MM.1S (cell line): ENCODE results near the gene RAB6D.

Experiments used
- DNase-seq: peaks from one replicate; pipeline ENCODE4 v3.0.0-alpha.2; 2015
- H2AFZ ChIP-seq: fragments of 300-600 bp; sonication (generic); 2 replicates; pipeline ENCODE4 v1.6.0; 2016; ENCODE audit warnings: antibody characterized with exemption, low read length
- H3F3A ChIP-seq: fragments of 300-600 bp; sonication (generic); 2 replicates; pipeline ENCODE4 v1.6.1; 2016; ENCODE audit warnings: mild to moderate bottlenecking, antibody characterized with exemption, low read length, moderate library complexity, mixed read lengths; ENCODE audit not compliant: insufficient read depth
- H3K27ac ChIP-seq: fragments of 300-600 bp; sonication (generic); 2 replicates; pipeline ENCODE4 v1.5.1; 2016; ENCODE audit warnings: mild to moderate bottlenecking, low read length
- H3K27me3 ChIP-seq: fragments of 300-600 bp; sonication (generic); replicated peaks from 2 replicates; pipeline ENCODE4 v1.6.0; 2016; ENCODE audit warnings: low read length; ENCODE audit not compliant: insufficient read depth
- H3K36me3 ChIP-seq: fragments of 300-600 bp; sonication (generic); replicated peaks from 2 replicates; pipeline ENCODE4 v1.6.1; 2016; ENCODE audit warnings: mild to moderate bottlenecking, low read length, mixed read lengths; ENCODE audit not compliant: insufficient read depth
- H3K4me1 ChIP-seq: fragments of 300-600 bp; sonication (generic); 2 replicates; pipeline ENCODE4 v1.6.1; 2016; ENCODE audit warnings: low read length, mixed read lengths
- H3K4me2 ChIP-seq: fragments of 300-600 bp; sonication (generic); 2 replicates; pipeline ENCODE4 v1.6.0; 2016; ENCODE audit warnings: low read depth, low read length
- H3K4me3 ChIP-seq: fragments of 300-600 bp; sonication (generic); 2 replicates; pipeline ENCODE4 v1.5.1; 2016; ENCODE audit warnings: low read length, mixed read lengths
- H3K79me2 ChIP-seq: fragments of 300-600 bp; sonication (generic); 2 replicates; pipeline ENCODE4 v1.6.1; 2016; ENCODE audit warnings: mixed run types, low read length, mixed read lengths
- H3K9ac ChIP-seq: fragments of 300-600 bp; sonication (generic); 2 replicates; pipeline ENCODE4 v1.6.1; 2016; ENCODE audit warnings: low read length, mixed read lengths
- H3K9me2 ChIP-seq: fragments of 300-600 bp; sonication (generic); replicated peaks from 2 replicates; pipeline ENCODE4 v1.6.1; 2016; ENCODE audit warnings: mild to moderate bottlenecking, low read length, mixed read lengths; ENCODE audit not compliant: insufficient read depth
- H3K9me3 ChIP-seq: fragments of 300-600 bp; sonication (generic); replicated peaks from 2 replicates; pipeline ENCODE4 v1.6.1; 2016; ENCODE audit warnings: mild to moderate bottlenecking, low read length, mixed read lengths; ENCODE audit not compliant: insufficient read depth
- H4K20me1 ChIP-seq: fragments of 300-600 bp; sonication (generic); 2 replicates; pipeline ENCODE4 v1.6.1; 2016; ENCODE audit warnings: mild to moderate bottlenecking, low read length, moderate library complexity, mixed read lengths; ENCODE audit not compliant: insufficient read depth
- EZH2 ChIP-seq: fragments of 300-600 bp; sonication (generic); optimal IDR thresholded peaks from 2 replicates; pipeline ENCODE3; 2017; ENCODE audit warnings: low read depth, mild to moderate bottlenecking, antibody characterized with exemption, low read length, mixed read lengths
- EZH2phosphoT487 ChIP-seq: fragments of 300-600 bp; sonication (generic); IDR thresholded peaks from 2 replicates; pipeline ENCODE4 v1.6.1; 2018; ENCODE audit warnings: antibody characterized with exemption, low read length
- TF ChIP-seq, protein P1 (sequence below): fragments of 300-600 bp; sonication (generic); IDR thresholded peaks from 2 replicates; pipeline ENCODE4 v1.5.1; 2016; ENCODE audit warnings: antibody characterized with exemption, low read length, mixed read lengths

The RAB6D gene

DNA sequence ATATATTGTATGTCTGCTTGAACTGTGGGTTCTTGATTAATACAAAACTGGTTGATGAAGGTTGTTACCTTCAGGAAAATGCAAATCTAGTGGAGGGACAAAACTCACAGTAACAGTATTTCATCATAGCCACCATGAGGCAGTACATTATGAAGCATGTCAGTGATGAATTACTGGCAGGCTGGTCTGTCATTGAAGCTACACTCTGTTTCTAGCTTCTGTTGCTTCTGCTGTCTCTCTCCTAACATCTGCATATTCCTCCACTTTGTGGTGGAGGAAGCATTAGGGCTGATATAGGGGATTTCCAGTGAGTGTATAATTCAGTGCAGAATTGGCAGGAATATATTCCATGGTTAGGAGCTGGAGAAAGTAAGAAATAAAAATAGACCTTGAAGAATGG is 44.2 kb upstream of the RAB6D start:
- H4K20me1 ChIP-seq: no peaks in the 10 kb centered on the region
- H3K9ac ChIP-seq: no peak overlapping the region
- no peak for DNase-seq
- no peaks in the 10 kb centered on the region for H3F3A ChIP-seq
- no peak overlapping the region for H3K27ac ChIP-seq
- H3K27me3 ChIP-seq: no peaks in the 10 kb centered on the region
- H3K9me2 ChIP-seq: no peaks in the 10 kb centered on the region
- no peaks in the 10 kb centered on the region for H3K36me3 ChIP-seq
- H2AFZ ChIP-seq: no peak overlapping the region
- H3K4me3 ChIP-seq: no peak overlapping the region
- H3K79me2 ChIP-seq: no peaks in the 10 kb centered on the region
- H3K9me3 ChIP-seq: no peaks in the 10 kb centered on the region
- no peaks in the 10 kb centered on the region for H3K4me1 ChIP-seq
- no peak for TF ChIP-seq EZH2
- TF ChIP-seq EZH2phosphoT487: no peak
- TF ChIP-seq, protein P1, sequence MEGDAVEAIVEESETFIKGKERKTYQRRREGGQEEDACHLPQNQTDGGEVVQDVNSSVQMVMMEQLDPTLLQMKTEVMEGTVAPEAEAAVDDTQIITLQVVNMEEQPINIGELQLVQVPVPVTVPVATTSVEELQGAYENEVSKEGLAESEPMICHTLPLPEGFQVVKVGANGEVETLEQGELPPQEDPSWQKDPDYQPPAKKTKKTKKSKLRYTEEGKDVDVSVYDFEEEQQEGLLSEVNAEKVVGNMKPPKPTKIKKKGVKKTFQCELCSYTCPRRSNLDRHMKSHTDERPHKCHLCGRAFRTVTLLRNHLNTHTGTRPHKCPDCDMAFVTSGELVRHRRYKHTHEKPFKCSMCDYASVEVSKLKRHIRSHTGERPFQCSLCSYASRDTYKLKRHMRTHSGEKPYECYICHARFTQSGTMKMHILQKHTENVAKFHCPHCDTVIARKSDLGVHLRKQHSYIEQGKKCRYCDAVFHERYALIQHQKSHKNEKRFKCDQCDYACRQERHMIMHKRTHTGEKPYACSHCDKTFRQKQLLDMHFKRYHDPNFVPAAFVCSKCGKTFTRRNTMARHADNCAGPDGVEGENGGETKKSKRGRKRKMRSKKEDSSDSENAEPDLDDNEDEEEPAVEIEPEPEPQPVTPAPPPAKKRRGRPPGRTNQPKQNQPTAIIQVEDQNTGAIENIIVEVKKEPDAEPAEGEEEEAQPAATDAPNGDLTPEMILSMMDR: no peak
- no peak overlapping the region for H3K4me2 ChIP-seq

DNA sequence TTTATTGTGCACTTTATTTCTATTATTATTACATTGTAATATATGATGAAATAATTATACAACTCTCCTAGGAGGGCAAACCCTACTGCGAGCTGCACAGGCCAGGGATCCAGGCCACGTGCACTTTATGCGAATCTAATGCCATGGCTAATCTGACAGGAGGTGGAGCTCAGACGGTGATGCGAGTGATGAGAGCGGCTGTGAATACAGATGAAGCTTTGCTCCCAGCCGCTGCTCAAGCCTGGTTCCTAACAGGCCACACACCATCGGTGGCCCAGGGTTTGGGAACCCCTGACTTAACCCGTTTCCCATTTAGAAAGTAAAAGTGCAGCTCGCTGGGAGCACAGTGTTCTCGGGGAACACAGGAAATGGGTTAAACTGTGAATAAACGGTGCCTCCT is 40.8 kb upstream of the RAB6D start:
- Histone ChIP-seq H3F3A (no peaks in the 10 kb centered on the region), H3K27ac (no peak overlapping the region), H3K4me3 (no peak overlapping the region), H3K79me2 (no peaks in the 10 kb centered on the region), H3K36me3 (no peaks in the 10 kb centered on the region), H3K4me1 (no peaks in the 10 kb centered on the region), H3K9me2 (no peaks in the 10 kb centered on the region), H3K4me2 (no peak overlapping the region), H4K20me1 (no peaks in the 10 kb centered on the region), H3K9me3 (no peaks in the 10 kb centered on the region), H3K9ac (no peak overlapping the region), H2AFZ (no peak overlapping the region), H3K27me3 (no peaks in the 10 kb centered on the region)
- DNase-seq: no peak
- TF ChIP-seq EZH2 (no peak), EZH2phosphoT487 (no peak)
- TF ChIP-seq, protein P1: no peak

DNA sequence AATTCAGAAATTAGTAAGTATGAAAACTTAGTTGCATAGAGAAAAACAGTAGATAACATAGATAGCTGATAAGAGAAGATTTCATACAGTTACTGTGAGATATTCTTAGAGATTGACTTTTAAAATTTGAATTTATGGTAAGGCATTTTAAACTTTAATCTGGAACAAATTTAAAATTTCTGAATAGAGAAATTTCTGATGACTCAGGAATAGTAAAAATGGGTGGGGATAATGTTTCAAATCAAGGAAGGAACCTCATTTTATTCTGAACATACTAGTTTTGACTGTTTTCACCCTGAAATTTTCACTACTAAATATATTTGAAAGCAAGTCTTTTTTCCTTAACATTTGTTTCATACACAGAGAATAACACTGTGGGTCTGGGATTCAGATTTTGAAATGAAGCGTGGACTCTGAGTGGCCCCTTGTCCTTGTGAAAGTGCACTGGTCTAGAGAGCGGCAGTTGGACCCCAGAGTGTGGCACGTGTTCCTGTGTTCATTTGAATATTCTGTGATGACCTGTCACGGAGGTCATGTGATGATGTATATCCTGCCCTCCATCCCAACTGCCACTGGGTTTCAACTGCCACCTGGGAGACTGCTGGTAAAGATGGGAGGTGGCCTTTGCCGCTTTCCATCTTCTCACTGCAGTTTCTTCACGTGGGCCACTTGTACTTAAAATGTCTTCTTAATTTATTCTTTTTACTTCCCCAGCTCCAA is 38.5 kb upstream of the RAB6D start:
- no peaks in the 10 kb centered on the region for H3K9me3 ChIP-seq
- H3K9ac ChIP-seq: no peak overlapping the region
- no peak overlapping the region for H3K27ac ChIP-seq
- H3K4me1 ChIP-seq: no peaks in the 10 kb centered on the region
- H3K36me3 ChIP-seq: no peaks in the 10 kb centered on the region
- no peaks in the 10 kb centered on the region for H3K27me3 ChIP-seq
- no peaks in the 10 kb centered on the region for H3F3A ChIP-seq
- TF ChIP-seq EZH2phosphoT487 (no peak), EZH2 (no peak)
- TF ChIP-seq, protein P1: no peak
- no peak overlapping the region for H3K4me3 ChIP-seq
- no peak overlapping the region for H3K4me2 ChIP-seq
- no peaks in the 10 kb centered on the region for H4K20me1 ChIP-seq
- no peak for DNase-seq
- no peak overlapping the region for H2AFZ ChIP-seq
- H3K9me2 ChIP-seq: no peaks in the 10 kb centered on the region
- no peaks in the 10 kb centered on the region for H3K79me2 ChIP-seq
